IMR-90 (cell line): ENCODE data around the gene NEGR1. TPM values are rescaled to one million over a fixed set of nuclear protein-coding genes. Genes with fewer than 3 reads are reported as not detected.

Experiments used
- ATAC-seq: fragments of 200-7000 bp; cut with Tn5 transposase; 2 replicates; pipeline ENCODE4 v1.9.1; 2020; ENCODE audit warnings: low read depth, mild to moderate bottlenecking, moderate library complexity
- BruUV-seq: library from RNA; stranded (reverse); fragments of 400-500 nt; replicated peaks from 2 replicates; lab custom pipeline; 2021; lab: Mats Ljungman, UMichigan
- CTCF ChIA-PET: fragments of 300-600 bp; formaldehyde crosslinking; extraction: SDS; loops from one replicate; lab custom pipeline; 2021; ENCODE audit warnings: antibody characterized with exemption; lab: Yijun Ruan, JAX
- POLR2A ChIA-PET: fragments of 300-600 bp; sonication (Branson Sonifier 250); formaldehyde crosslinking; loops from one replicate; lab custom pipeline; 2022; ENCODE audit warnings: antibody characterized with exemption; ENCODE audit not compliant: unreplicated experiment; lab: Charles Lee
- DNase-seq: peaks from one replicate; pipeline ENCODE4 v3.0.0; 2013
- H2AFZ ChIP-seq: replicated peaks from 2 replicates; pipeline ENCODE3; 2013; ENCODE audit warnings: low read length, mild to moderate bottlenecking; ENCODE audit not compliant: poor library complexity
- H2AK5ac ChIP-seq: 2 replicates; pipeline ENCODE4 v1.6.1; 2013; ENCODE audit warnings: low read depth, low read length, inconsistent platforms
- H2AK9ac ChIP-seq: replicated peaks from 2 replicates; pipeline ENCODE3; 2013; ENCODE audit warnings: mild to moderate bottlenecking, low read depth, low read length, moderate library complexity; ENCODE audit not compliant: poor library complexity
- H2BK120ac ChIP-seq: 2 replicates; pipeline ENCODE4 v1.6.1; 2013; ENCODE audit warnings: low read depth, low read length, inconsistent platforms
- H2BK15ac ChIP-seq: 3 replicates; pipeline ENCODE4 v1.6.1; 2013; ENCODE audit warnings: low read depth, low read length, inconsistent platforms
- H2BK20ac ChIP-seq: 2 replicates; pipeline ENCODE4 v1.6.1; 2013; ENCODE audit warnings: low read depth, mild to moderate bottlenecking, inconsistent platforms, low read length, moderate library complexity
- H2BK5ac ChIP-seq: 2 replicates; pipeline ENCODE4 v1.6.1; 2013; ENCODE audit warnings: mild to moderate bottlenecking, low read depth, low read length, inconsistent platforms; ENCODE audit not compliant: poor library complexity, severe bottlenecking
- H3K14ac ChIP-seq: replicated peaks from 2 replicates; pipeline ENCODE4 v1.6.1; 2013; ENCODE audit warnings: low read depth, low read length, inconsistent platforms
- H3K18ac ChIP-seq: 2 replicates; pipeline ENCODE4 v1.6.1; 2013; ENCODE audit warnings: low read depth, low read length, control low read depth
- H3K23ac ChIP-seq: 2 replicates; pipeline ENCODE4 v1.6.1; 2013; ENCODE audit warnings: low read depth, low read length, inconsistent platforms
- H3K27ac ChIP-seq: 2 replicates; pipeline ENCODE4 v1.5.1; 2013; ENCODE audit warnings: mild to moderate bottlenecking, control low read depth, low read length; ENCODE audit not compliant: insufficient read depth
- H3K27me3 ChIP-seq: 2 replicates; pipeline ENCODE4 v1.6.1; 2013; ENCODE audit warnings: low read length; ENCODE audit not compliant: control insufficient read depth, insufficient read depth
- H3K36me3 ChIP-seq: 2 replicates; pipeline ENCODE4 v1.6.1; 2013; ENCODE audit warnings: low read length, mixed read lengths; ENCODE audit not compliant: control insufficient read depth, insufficient read depth
- H3K4ac ChIP-seq: 2 replicates; pipeline ENCODE4 v1.6.1; 2013; ENCODE audit warnings: low read depth, low read length, inconsistent platforms
- H3K4me1 ChIP-seq: 2 replicates; pipeline ENCODE4 v1.6.1; 2013; ENCODE audit warnings: low read length, mixed read lengths; ENCODE audit not compliant: control insufficient read depth, insufficient read depth
- H3K4me2 ChIP-seq: 2 replicates; pipeline ENCODE4 v1.6.1; 2013; ENCODE audit warnings: low read depth, mild to moderate bottlenecking, control low read depth, low read length, moderate library complexity
- H3K4me3 ChIP-seq: 2 replicates; pipeline ENCODE4 v1.5.1; 2013; ENCODE audit warnings: low read depth, mild to moderate bottlenecking, control low read depth, low read length, moderate library complexity; ENCODE audit not compliant: insufficient read depth
- H3K56ac ChIP-seq: 2 replicates; pipeline ENCODE4 v1.6.1; 2013; ENCODE audit warnings: low read length, inconsistent platforms; ENCODE audit not compliant: insufficient read depth; ENCODE audit errors: extremely low read depth
- H3K79me1 ChIP-seq, 2 experiments: 2 replicates each; pipeline ENCODE4 v1.6.1; 2013; ENCODE audit warnings: low read length in 2 of 2, inconsistent platforms in 1 of 2, low read depth in 1 of 2
- H3K9ac ChIP-seq: 2 replicates; pipeline ENCODE4 v1.6.1; 2013; ENCODE audit warnings: low read depth, low read length, control low read depth
- H3K9me1 ChIP-seq: 2 replicates; pipeline ENCODE4 v1.6.1; 2013; ENCODE audit warnings: low read length, inconsistent platforms; ENCODE audit not compliant: insufficient read depth
- H3K9me3 ChIP-seq: 2 replicates; pipeline ENCODE4 v1.6.1; 2013; ENCODE audit warnings: low read length; ENCODE audit not compliant: control insufficient read depth, insufficient read depth
- H4K20me1 ChIP-seq: 2 replicates; pipeline ENCODE4 v1.6.1; 2013; ENCODE audit warnings: low read length, inconsistent platforms; ENCODE audit not compliant: insufficient read depth
- H4K5ac ChIP-seq: 2 replicates; pipeline ENCODE4 v1.6.1; 2013; ENCODE audit warnings: mild to moderate bottlenecking, low read depth, low read length, control low read depth
- H4K8ac ChIP-seq, 2 experiments: 2 replicates each; pipeline ENCODE4 v1.6.1; 2013; ENCODE audit warnings: low read depth in 2 of 2, low read length in 2 of 2, control low read depth in 1 of 2, inconsistent platforms in 1 of 2
- H4K91ac ChIP-seq: 2 replicates; pipeline ENCODE4 v1.6.1; 2013; ENCODE audit warnings: low read depth, low read length, inconsistent platforms; ENCODE audit not compliant: insufficient read depth
- CEBPB ChIP-seq: IDR thresholded peaks from 2 replicates; pipeline ENCODE4 v1.6.1; 2012; ENCODE audit warnings: low read depth, low read length, improper control_type of control experiment
- WGBS, 2 experiments: methylation state at CpG; one replicate each; pipeline versions ENCODE4 v1.1.5 to v1.1.7; 2013; ENCODE audit warnings: missing lambda C conversion rate in 2 of 2; ENCODE audit not compliant: insufficient read length in 1 of 2; ENCODE audit errors: extremely low coverage in 2 of 2; 5-methylcytosine and 5-hydroxymethylcytosine counted together
- dilution Hi-C: fragments of 300-500 bp; cut with HindIII; formaldehyde crosslinking; loops from one replicate; pipeline ENCODE4 v1.14.3; 2018; ENCODE audit warnings: low sequenced_read_pairs; ENCODE audit not compliant: unreplicated experiment
- in situ Hi-C: fragments of 300-500 bp; cut with MboI; formaldehyde crosslinking; loops from 3 replicates; pipeline ENCODE4 v1.14.3; 2019; ENCODE audit warnings: low sequenced_read_pairs, inconsistent platforms, mixed read lengths
- intact Hi-C: fragments of 100-400 bp; cut with micrococcal nuclease; formaldehyde crosslinking; loops from 2 replicates; pipeline ENCODE4 v1.10.0; 2022
- polyA plus RNA-seq, 3 experiments: library from polyadenylated mRNA; depleted of rRNA; stranded (reverse); fragments of >200 nt; gene quantifications; 2 replicates each; pipeline ENCODE4 v1.2.3, GENCODE V29; 2012; ENCODE audit warnings: low replicate concordance in 1 of 3
- total RNA-seq: library from RNA; depleted of rRNA; stranded (reverse); fragments of >200 nt; gene quantifications from 2 replicates; pipeline ENCODE4 v1.2.3, GENCODE V29; 2012
- TF ChIP-seq, protein P1 (sequence below): fragments of 150-350 bp; IDR thresholded peaks from 2 replicates; pipeline ENCODE4 v1.6.1; 2016; ENCODE audit warnings: low read depth, mild to moderate bottlenecking, low read length, moderate library complexity, borderline replicate concordance

NEGR1 gene
- total and polyA plus RNA-seq, 2 of the 4 experiments (the other 2 are of a cell fraction), result 5.1 to 9.1 TPM

DNA sequence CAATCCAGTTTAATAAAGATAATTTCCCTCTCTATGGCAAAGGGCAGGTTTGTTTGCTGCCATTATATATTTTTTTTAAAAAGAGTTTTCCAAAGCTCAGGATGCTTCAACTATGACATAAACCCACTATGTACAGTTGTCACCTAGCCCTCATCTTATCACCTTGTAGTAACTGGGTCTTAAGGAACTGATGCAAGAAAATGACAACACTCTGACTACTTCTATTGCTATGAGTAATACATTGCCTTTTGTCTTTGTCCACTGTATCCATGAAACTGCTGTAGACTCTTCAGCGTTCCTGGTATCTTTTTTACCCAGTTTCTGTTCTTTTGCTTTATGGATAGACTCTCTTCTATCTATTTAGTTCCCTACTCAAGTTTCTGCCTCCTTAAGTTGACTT, 586.5 kb downstream of the NEGR1 start:
- Histone ChIP-seq H3K4me1 (no peaks in the 10 kb centered on the region), H3K36me3 (no peaks in the 10 kb centered on the region), H3K79me1 (no peaks in the 10 kb centered on the region), H3K4ac (no peak overlapping the region), H3K9me1 (no peaks in the 10 kb centered on the region), H2BK120ac (no peak overlapping the region), H3K4me3 (no peak overlapping the region), H3K9ac (no peak overlapping the region), H3K56ac (no peak overlapping the region), H4K20me1 (no peaks in the 10 kb centered on the region), H2BK20ac (no peak overlapping the region), H3K27me3 (no peaks in the 10 kb centered on the region), H2AK5ac (no peak overlapping the region), H2BK15ac (no peak overlapping the region), H2BK5ac (no peak overlapping the region), H3K18ac (no peak overlapping the region), H3K14ac (no peak overlapping the region), H3K4me2 (no peak overlapping the region; the same call in 1 of the 2 replicates), H4K8ac (no peak overlapping the region), H3K23ac (no peak overlapping the region), H2AFZ (no peak overlapping the region), H4K91ac (no peak overlapping the region), H3K27ac (no peak overlapping the region), H2AK9ac (no peak overlapping the region), H4K5ac (no peak overlapping the region), H3K9me3 (no peaks in the 10 kb centered on the region)
- ChIA-PET POLR2A (no interaction called here), CTCF (no interaction called here)
- intact Hi-C loops, result no loop called here
- WGBS, 2 experiments, result no CpG with 5 or more reads among the region's 1 CpG
- in situ Hi-C loops, result no loop called here
- ATAC-seq (peak; percentile 29; the same call in 1 of the 2 replicates), DNase-seq (peak; percentile 46)
- peak; percentile 62; the same call in 1 of the 2 replicates for TF ChIP-seq CEBPB
- TF ChIP-seq, protein P1, sequence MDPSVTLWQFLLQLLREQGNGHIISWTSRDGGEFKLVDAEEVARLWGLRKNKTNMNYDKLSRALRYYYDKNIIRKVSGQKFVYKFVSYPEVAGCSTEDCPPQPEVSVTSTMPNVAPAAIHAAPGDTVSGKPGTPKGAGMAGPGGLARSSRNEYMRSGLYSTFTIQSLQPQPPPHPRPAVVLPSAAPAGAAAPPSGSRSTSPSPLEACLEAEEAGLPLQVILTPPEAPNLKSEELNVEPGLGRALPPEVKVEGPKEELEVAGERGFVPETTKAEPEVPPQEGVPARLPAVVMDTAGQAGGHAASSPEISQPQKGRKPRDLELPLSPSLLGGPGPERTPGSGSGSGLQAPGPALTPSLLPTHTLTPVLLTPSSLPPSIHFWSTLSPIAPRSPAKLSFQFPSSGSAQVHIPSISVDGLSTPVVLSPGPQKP, result no peak
- dilution Hi-C loops, result no loop called here
- no TSS peak for BruUV-seq
